Activated CD8-positive, alpha-beta memory T cell treated with anti-CD3 and anti-CD28 coated beads for 36 hours (primary cell): ENCODE data around the gene RTL3. TPM values are rescaled to one million over a fixed set of nuclear protein-coding genes. Genes with fewer than 3 reads are reported as not detected.

Experiments
- CTCF ChIA-PET: fragments of 350-600 bp; sonication (Branson Sonifier 250); formaldehyde crosslinking; loops from one replicate; lab custom pipeline; 2021; ENCODE audit warnings: antibody characterized with exemption; lab: Charles Lee
- POLR2A ChIA-PET: fragments of 350-600 bp; sonication (Branson Sonifier 250); formaldehyde crosslinking; loops from one replicate; lab custom pipeline; 2021; ENCODE audit warnings: antibody characterized with exemption; lab: Charles Lee
- total RNA-seq, 2 experiments: library from RNA; stranded (reverse); gene quantifications; one replicate each; pipeline ENCODE4 v1.2.3, GENCODE V29; 2021

RTL3 gene
- total RNA-seq, 2 experiments from 2014 or later: not detected

DNA sequence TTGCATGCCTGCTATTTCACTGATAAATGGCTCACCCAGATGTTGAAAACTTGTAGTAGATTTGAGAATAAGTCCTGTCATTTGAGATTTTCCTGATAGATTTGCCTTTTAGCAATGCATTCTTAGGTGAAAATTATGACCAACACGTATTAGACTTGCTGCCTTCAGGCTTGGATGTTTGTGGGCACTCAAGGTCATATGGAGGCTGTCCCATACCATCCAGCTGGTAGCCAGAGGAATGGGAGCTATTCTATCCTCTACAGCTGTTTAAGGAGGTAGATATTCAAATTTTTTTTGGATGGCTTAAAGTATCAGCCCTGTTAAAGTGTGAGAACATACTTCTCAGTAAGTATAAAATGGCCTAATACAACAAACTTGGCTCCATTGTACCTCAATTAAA, 34.7 kb downstream of the RTL3 start:
- ChIA-PET POLR2A (no interaction called here), CTCF (no interaction called here)

- ChIA-PET CTCF (no interaction called here), POLR2A (no interaction called here)
Observed at GRCh38 chrX:78622831-78623230, 36.3 kb downstream of the RTL3 start.

DNA sequence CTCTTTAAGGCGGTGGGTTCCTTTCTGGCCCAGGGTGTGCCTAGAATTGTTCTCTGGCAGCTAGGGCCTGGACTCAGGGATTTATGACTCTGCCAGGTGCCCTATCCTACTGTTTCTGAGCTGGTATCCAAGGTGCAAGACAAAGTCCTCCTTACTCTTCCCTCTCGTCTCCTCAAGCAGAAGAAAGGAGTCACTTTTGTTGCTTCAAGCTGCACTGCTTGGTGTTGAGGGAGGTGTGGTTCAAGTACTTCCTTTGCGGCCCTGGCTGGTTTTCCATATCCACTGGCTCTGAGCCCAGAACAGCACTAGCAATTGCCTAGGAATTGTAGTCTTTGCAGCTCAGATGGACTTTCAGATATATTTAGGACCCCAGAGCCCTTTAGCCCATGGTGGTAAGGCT, 39.3 kb downstream of the RTL3 start:
- POLR2A ChIA-PET: no interaction called here
- CTCF ChIA-PET: no interaction called here

DNA sequence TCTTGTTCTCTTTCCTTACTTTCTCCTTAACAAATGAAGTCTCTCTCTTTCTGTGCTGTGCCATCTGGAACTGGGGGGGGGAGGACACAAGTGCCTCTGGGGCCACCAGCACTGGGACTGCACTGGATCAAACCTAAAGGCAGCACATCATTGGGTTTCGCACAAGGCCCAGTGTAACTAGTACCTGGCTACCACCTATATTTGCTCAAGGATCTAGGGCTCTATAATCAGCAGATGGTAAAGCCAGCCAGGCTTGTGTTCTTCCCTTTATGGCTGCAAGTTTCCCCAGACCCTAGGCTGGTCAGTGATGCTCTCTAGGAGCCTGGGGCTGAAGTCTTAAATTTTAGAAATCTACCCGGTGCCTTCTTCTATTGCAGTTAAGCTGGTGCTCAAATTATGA, 40.1 kb downstream of the RTL3 start:
- ChIA-PET CTCF (no interaction called here), POLR2A (no interaction called here)

- CTCF ChIA-PET: no interaction called here
Observed at GRCh38 chrX:78614264-78614663, 44.9 kb downstream of the RTL3 start.

More at GRCh38 chrX:78614264-78614663, 44.9 kb downstream of the RTL3 start:
- POLR2A ChIA-PET: no interaction called here

Other genes with a start within 250 kb of the RTL3 start
- under 1 TPM in 1 of 2 experiments, not detected in 1; 0.06 TPM for gene LPAR4, start 88.4 kb upstream of the RTL3 start, total RNA-seq